Hematopoietic multipotent progenitor cell treated with erythropoietin and hydrocortisone succinate and interleukin-3 and kit ligand, for 4 days (in vitro differentiated cells): Measurements from ENCODE around the gene FER.
A peak's percentile ranks its signal among the peaks of the same experiment; 100 is the strongest.
"Not testable (repeated sequence)": the region's sequence is repeated elsewhere in the genome, so short reads cannot be mapped to it uniquely, and the experiment has no call there.

Experiments used
- DNase-seq: peaks from one replicate; pipeline ENCODE4 v3.0.0-alpha.2; 2015

Gene FER

DNA sequence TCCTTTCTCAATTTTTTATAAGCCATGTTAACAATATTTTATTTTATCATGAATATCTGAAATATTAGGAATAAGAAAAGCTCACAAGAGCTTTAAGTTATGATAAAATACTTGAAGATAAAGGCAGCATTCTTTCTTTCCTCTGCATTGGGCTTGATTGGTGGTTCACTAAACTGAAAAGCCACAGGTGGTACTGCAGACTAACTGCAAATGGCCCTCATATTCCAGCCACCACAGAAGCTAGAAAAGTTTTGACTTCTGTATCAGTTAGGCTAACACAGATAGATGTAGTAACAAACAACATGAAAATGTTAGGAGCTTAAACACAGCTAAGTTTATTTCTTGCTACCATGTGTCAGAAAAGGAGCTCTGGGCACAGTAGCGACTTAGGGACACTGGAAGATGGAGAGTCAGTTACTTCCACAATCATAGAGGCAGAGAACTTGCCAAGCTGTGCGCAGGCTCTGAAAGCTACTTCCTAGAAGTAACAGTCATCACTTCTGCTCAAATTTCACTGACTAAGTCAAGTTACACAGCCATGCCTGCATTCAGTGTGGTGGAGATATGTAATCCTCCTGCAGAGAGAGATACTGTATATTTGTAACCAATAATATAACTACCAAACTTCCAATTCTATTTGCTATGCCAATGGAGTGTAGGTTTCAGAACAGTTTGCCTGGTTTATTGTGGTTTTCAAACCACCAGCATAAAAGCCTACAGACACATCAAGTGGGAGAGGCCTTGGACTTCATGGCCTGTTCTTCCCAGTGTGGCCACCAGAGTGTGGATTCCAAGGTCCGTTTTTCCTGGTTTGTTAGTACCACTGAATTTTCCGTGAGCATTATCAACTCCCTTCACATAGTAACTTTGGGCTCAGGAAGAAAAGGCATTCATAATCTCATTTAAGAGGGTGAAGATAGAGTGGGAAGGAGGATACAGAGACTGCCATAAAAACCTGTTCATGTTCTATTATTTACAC is 393.8 kb downstream of the FER start:
- no peak for DNase-seq

GRCh38 chr5:109143031-109143430 is 395.3 kb downstream of the FER start:
- no peak for DNase-seq

DNA sequence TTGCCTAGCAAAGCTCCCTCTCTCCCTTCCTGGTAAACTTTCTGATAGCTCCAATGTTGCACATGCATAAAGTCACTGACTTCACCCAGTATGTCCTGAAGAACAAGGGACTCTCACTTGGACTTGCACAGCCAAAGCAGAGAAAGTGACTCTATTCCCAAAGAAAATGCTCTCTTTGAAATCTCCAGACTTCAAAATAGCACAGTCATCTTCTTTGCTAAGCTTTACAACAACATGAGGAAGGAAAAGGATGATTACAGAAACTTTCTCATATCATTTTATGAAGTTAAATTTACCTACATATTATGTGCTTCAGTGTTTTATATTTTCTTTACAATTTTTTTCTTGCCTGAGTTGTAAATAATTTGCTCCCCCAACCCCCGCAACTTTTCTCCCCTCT is 397.4 kb downstream of the FER start:
- no peak for DNase-seq

- no peak for DNase-seq
Observed at GRCh38 chr5:109146591-109146990, 398.9 kb downstream of the FER start.

GRCh38 chr5:109152565-109152964 is 404.9 kb downstream of the FER start:
- no peak for DNase-seq

- DNase-seq: peak; percentile 70
Observed at GRCh38 chr5:109155625-109156024, 407.9 kb downstream of the FER start.

DNA sequence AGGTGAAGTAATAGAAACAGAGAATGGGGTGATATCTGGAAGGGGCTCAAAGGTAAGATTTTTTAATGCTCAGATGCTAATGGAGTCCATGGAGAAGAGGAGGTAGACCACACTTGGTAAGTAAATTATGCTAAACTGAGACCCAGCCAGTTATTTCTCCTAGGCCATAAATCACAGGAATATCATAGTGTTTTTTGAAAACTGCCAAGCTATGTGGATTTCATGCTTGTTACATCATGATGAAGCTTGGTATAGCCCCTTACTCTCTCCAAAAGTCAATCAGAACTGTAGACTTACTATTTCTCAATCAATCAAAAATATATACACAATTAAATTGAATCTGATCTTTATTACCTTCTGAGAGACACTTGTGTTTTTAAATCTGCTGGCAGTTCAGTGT is 409.2 kb downstream of the FER start:
- no peak for DNase-seq

GRCh38 chr5:109160468-109160867 is 412.8 kb downstream of the FER start:
- no peak for DNase-seq

- DNase-seq: no peak
Observed at GRCh38 chr5:109161914-109162683, 414.4 kb downstream of the FER start.

- no peak for DNase-seq
Observed at GRCh38 chr5:109163336-109163735, 415.6 kb downstream of the FER start.

DNA sequence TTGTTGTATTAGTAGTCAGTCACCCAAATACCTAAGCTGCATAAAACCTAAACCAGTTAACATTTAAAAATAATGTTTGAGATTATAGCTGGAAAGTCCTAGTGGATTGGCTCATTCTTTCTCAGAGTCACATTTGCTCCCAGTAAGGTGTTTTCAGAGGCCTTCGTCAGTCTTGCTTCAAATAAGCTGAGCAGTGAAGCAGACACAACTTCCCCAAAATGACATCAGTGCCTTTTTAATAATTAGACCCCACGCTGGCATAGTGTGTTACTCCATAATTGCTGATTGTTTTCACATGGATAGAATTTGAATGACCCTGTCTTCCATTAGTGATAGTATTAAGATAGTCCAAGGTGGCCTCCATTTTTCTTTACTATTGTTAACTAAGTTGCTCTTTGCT is 416.3 kb downstream of the FER start:
- DNase-seq: no peak

DNA sequence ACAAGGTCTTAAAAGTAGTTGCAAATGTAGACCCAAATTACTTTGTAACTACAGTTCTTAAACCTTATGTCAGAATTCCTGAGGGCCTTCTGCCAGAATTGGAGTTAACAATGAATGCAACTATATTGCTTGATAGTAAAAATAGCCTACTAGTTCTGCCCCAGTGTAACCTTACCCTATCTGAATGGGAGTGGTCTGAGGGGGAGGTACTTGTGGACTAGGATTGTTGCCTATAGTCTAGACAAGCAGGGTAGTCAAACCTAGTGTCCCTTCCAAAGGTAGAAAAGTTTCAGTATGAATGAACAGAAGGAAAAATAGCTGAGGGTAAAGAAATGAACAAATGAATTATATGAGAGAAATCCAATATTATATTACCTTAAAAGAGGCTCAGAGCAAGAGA is 419.9 kb downstream of the FER start:
- no peak for DNase-seq

- no peak for DNase-seq
Observed at GRCh38 chr5:109168151-109168550, 420.5 kb downstream of the FER start.

- no peak for DNase-seq
Observed at GRCh38 chr5:109170629-109171350, 423.1 kb downstream of the FER start.

- DNase-seq: not testable (repeated sequence)
Observed at GRCh38 chr5:109171437-109172073, 423.9 kb downstream of the FER start.

- DNase-seq: no peak
Observed at GRCh38 chr5:109173036-109173794, 425.5 kb downstream of the FER start.

GRCh38 chr5:109177227-109177626 is 429.5 kb downstream of the FER start:
- DNase-seq: no peak

- DNase-seq: no peak
Observed at GRCh38 chr5:109177782-109178181, 430.1 kb downstream of the FER start.

DNA sequence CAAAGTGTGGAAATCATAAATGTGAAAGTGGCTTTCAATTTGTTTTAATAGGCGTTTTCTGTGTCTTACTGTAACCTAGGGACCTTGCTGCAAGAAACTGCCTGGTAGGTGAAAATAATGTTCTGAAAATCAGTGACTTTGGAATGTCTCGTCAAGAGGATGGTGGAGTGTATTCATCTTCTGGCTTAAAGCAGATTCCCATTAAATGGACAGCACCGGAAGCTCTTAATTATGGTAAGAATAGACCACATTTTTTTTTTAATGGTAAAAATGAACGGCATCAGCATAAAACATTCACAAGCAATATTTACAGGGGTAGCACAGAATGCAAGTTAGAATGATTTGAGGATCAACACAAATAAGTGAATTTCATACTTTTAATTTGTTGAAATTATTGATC is 433.0 kb downstream of the FER start:
- DNase-seq: no peak

DNA sequence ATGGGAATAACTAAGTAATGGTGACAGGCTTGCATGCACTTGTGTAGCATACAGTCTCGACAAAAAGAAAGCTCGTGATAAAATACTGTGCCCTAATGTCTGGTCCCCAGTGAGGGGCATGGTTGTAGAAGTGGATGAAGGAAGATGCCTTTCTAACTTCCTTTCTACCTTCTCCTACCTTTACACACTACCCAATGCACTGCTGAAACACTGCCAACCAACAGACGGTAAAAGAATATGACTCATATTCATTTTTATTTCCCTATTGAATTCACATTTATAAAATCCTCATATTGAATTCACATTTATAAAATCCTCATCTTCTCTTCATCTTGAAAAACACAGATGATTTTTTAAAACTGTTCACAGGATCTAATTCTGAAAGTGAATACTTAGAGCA is 439.1 kb downstream of the FER start:
- no peak for DNase-seq

GRCh38 chr5:109191153-109191558 is 443.5 kb downstream of the FER start:
- DNase-seq: peak; percentile 88

DNA sequence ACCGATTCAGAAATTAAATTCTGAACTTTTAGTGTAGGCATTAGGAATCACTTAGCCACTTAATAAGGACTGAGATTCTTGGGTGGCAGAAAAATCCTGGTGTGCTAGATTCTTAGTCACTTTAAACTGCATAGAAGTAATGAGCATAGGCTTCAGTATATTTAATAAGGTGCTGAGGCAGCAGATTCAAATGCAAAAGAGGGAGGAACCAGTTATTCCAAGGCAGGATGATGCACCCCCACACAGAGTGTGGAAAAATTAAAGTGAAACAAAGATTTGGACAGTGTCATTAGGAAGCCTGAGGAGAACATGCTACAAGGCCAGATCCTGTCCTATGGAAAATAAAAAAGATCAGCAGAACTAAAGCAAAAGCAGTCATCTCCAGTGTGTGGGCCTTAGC is 444.3 kb downstream of the FER start:
- DNase-seq: no peak
